ENCODE data around the gene PARP16.

The PARP16 gene

DNA sequence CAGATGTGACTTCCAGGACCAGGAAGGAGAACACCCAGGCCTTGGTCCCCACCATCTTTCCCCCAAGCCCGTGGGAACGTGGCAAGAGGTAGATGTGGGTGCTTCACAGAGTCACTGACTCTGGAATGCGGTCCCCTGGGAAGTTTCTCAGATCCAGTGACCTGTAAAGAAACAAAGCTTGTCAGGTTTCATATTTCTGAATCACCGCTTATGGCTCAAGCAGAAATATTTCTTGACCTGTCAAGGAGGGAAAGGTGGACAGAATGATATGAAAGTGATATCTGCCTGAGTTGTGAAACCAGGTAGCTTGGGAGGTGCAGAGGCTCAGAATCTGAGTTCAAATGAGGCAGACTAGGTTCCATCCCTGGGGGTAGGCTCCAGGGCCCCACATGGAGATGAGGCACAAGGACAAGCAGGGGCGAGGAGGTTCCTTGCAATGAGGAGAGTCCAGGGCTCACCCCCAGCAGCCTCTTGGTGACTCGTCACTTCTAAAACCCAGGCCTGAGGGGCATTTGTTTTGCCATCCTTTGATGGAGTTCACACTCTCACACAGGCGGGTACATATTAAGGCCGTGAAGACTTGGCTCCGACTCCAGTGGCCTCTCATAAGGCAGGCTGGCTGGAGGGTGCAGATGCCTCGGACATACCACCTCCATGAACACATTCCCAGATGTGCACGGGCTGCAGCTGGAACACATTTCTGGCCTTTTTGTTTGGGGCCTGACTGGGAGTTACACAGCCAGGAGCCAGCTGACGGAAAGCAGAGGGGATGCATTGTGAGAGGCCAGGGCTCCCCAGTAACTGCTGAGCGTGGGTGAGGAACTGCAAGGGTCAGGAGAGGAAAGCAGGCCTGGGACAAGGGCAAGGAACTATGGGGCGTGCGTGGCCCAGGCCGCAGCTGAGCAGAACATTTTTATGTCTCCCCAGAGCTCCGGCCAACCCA is 76.7 kb downstream of the PARP16 start:
- TF ChIP-seq, protein P1, sequence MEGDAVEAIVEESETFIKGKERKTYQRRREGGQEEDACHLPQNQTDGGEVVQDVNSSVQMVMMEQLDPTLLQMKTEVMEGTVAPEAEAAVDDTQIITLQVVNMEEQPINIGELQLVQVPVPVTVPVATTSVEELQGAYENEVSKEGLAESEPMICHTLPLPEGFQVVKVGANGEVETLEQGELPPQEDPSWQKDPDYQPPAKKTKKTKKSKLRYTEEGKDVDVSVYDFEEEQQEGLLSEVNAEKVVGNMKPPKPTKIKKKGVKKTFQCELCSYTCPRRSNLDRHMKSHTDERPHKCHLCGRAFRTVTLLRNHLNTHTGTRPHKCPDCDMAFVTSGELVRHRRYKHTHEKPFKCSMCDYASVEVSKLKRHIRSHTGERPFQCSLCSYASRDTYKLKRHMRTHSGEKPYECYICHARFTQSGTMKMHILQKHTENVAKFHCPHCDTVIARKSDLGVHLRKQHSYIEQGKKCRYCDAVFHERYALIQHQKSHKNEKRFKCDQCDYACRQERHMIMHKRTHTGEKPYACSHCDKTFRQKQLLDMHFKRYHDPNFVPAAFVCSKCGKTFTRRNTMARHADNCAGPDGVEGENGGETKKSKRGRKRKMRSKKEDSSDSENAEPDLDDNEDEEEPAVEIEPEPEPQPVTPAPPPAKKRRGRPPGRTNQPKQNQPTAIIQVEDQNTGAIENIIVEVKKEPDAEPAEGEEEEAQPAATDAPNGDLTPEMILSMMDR (IDR thresholded peaks at IDR 0.05; ENCODE audit: low read depth, low read length), result no peak
- no peak for DNase-seq (ENCODE audit: extremely low read depth, low read depth)

DNA sequence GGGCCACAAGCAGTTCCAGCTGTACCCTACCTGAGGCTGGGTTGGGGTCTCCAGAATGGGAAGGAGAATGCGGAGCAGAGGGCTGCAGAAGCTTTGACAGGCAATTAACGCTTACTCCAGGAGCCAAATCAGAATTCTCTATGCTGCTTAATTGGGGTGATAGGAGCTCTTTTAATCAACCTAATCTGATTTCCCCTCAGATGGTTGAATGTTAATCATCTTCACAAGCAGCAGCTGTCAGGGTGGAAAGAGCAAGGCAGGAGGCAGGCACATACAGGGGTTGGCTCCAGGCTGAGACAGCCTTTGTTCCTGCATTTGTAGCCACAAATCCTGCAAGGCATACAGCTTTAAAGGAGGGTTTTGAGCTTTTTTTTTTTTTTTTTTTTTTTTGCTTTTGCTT is 78.0 kb downstream of the PARP16 start:
- TF ChIP-seq, protein P1 (IDR thresholded peaks at IDR 0.05; ENCODE audit: low read depth, low read length), result no peak
- DNase-seq (ENCODE audit: extremely low read depth, low read depth), result no peak
